Loucy (cell line): ENCODE data around the gene MGP.

Source experiments
- CTCF ChIP-seq: fragments of 200-600 bp; sonication (generic); conservative IDR thresholded peaks from 2 replicates; pipeline ENCODE4 v1.5.1; 2014; ENCODE audit warnings: mild to moderate bottlenecking, antibody characterized with exemption, low read length
- EZH2phosphoT487 ChIP-seq: fragments of 200-600 bp; IDR thresholded peaks from 2 replicates; pipeline ENCODE4 v1.6.1; 2018; ENCODE audit warnings: antibody characterized with exemption, mild to moderate bottlenecking, moderate library complexity, borderline replicate concordance

GRCh38 chr12:14906114-14906513 is 20.5 kb upstream of the MGP start:
- TF ChIP-seq CTCF (no peak), EZH2phosphoT487 (no peak)
